Naive thymus-derived CD4-positive, alpha-beta T cell (primary cell): ENCODE measurements around the gene BRMS1. TPM values are rescaled to one million over a fixed set of nuclear protein-coding genes. Genes with fewer than 3 reads are reported as not detected.

Source experiments
- ATAC-seq: fragments of 150-1000 bp; cut with Tn5 transposase; 2 replicates; pipeline ENCODE4 v1.10.0; 2021; ENCODE audit warnings: mild to moderate bottlenecking, moderate library complexity
- CTCF ChIA-PET: fragments of 350-600 bp; sonication (Branson Sonifier 250); formaldehyde crosslinking; loops from one replicate; lab custom pipeline; 2021; ENCODE audit warnings: antibody characterized with exemption; lab: Charles Lee
- POLR2A ChIA-PET: fragments of 350-600 bp; sonication (Branson Sonifier 250); formaldehyde crosslinking; loops from one replicate; lab custom pipeline; 2021; ENCODE audit warnings: antibody characterized with exemption, inconsistent platforms; lab: Charles Lee
- DNase-seq, 9 donors: peaks; one replicate each; pipeline versions ENCODE4 v3.0.0 to v3.0.0-alpha.2; 2020 to 2022; ENCODE audit warnings: mixed read lengths in 1 of 9
- H3K27ac ChIP-seq: one replicate; pipeline ENCODE4 v1.7.0; 2013; ENCODE audit warnings: mild to moderate bottlenecking, low read depth, low read length, moderate library complexity
- H3K27me3 ChIP-seq, 2 donors: one replicate each; pipeline ENCODE4 v1.7.0; 2013; ENCODE audit warnings: low read length in 2 of 2, mild to moderate bottlenecking in 2 of 2, moderate library complexity in 2 of 2; ENCODE audit not compliant: control insufficient read depth in 2 of 2, insufficient read depth in 2 of 2
- H3K36me3 ChIP-seq, 3 experiments: 1 replicate in 2 of 3; 2 replicates in 1 of 3; pipeline ENCODE4 v1.7.0; 2013; ENCODE audit warnings: low read length in 3 of 3, mild to moderate bottlenecking in 3 of 3, moderate library complexity in 1 of 3; ENCODE audit not compliant: insufficient read depth in 3 of 3, control insufficient read depth in 2 of 3
- H3K4me1 ChIP-seq, 2 donors: one replicate each; pipeline ENCODE4 v1.7.0; 2013; ENCODE audit warnings: low read length in 2 of 2, mild to moderate bottlenecking in 2 of 2, moderate library complexity in 1 of 2; ENCODE audit not compliant: control insufficient read depth in 2 of 2, insufficient read depth in 2 of 2
- H3K4me3 ChIP-seq: 2 replicates; pipeline ENCODE4 v1.7.0; 2013; ENCODE audit warnings: mild to moderate bottlenecking, low read length
- H3K9me3 ChIP-seq, 3 experiments: 1 replicate in 2 of 3; 2 replicates in 1 of 3; pipeline ENCODE4 v1.7.0; 2013; ENCODE audit warnings: low read length in 3 of 3; ENCODE audit not compliant: control insufficient read depth in 2 of 3
- H3K27ac Mint-ChIP-seq, 9 donors: one replicate each; pipeline ENCODE4 v1.8.0; 2020 to 2022; ENCODE audit warnings: mixed read lengths in 9 of 9, mild to moderate bottlenecking in 8 of 9, moderate library complexity in 5 of 9, inconsistent platforms in 2 of 9
- H3K27me3 Mint-ChIP-seq, 5 donors: one replicate each; pipeline ENCODE4 v1.8.0; 2021 to 2022; ENCODE audit warnings: mixed read lengths in 5 of 5, mild to moderate bottlenecking in 1 of 5
- H3K36me3 Mint-ChIP-seq, 5 donors: one replicate each; pipeline ENCODE4 v1.8.0; 2020 to 2022; ENCODE audit warnings: mixed read lengths in 5 of 5, mild to moderate bottlenecking in 3 of 5, inconsistent platforms in 1 of 5
- H3K4me1 Mint-ChIP-seq, 7 donors: one replicate each; pipeline ENCODE4 v1.8.0; 2020 to 2022; ENCODE audit warnings: mixed read lengths in 7 of 7, mild to moderate bottlenecking in 3 of 7, inconsistent platforms in 1 of 7
- H3K4me3 Mint-ChIP-seq, 10 donors: one replicate each; pipeline ENCODE4 v1.8.0; 2020 to 2022; ENCODE audit warnings: mild to moderate bottlenecking in 10 of 10, mixed read lengths in 10 of 10, moderate library complexity in 6 of 10, inconsistent platforms in 2 of 10
- H3K9me3 Mint-ChIP-seq, 11 donors: one replicate each; pipeline ENCODE4 v1.8.0; 2020 to 2022; ENCODE audit warnings: mixed read lengths in 11 of 11, mild to moderate bottlenecking in 4 of 11, inconsistent platforms in 1 of 11, moderate library complexity in 1 of 11
- intact Hi-C, 2 donors: fragments of 100-400 bp; cut with micrococcal nuclease; formaldehyde crosslinking; loops; one replicate each; pipeline ENCODE4 v1.15.1; 2023
- polyA plus RNA-seq, 2 donors: library from polyadenylated mRNA; unstranded; fragments of 300-500 nt; fragmentation: Illumina TruSeq; gene quantifications; one replicate each; pipeline ENCODE4 v1.2.3, GENCODE V29; 2021
- total RNA-seq, 6 experiments: library from RNA in 5 of 6; stranded (reverse) in 5 of 6; gene quantifications; 1 replicate in 5 of 6; 2 replicates in 1 of 6; pipeline ENCODE4 v1.2.3 and lab custom pipeline; 2021 to 2026

The BRMS1 gene
- total and polyA plus RNA-seq, 7 experiments from 2014 or later = 35.9 to 73.5 (median 49.4) TPM

- Histone ChIP-seq H3K4me3 (peak overlapping the region; percentile 84), H3K36me3 (peaks cover 0 to 17% (median 4%) of the 10 kb centered on the region in 3 experiments), H3K27ac (peak overlapping the region; percentile 92), H3K9me3 (no peaks in the 10 kb centered on the region), H3K27me3 (no peaks in the 10 kb centered on the region), H3K4me1 (peaks cover 30 to 36% of the 10 kb centered on the region in 2 donors)
- ATAC-seq = no peak
- peaks cover 0 to 4% (median 0%) of the 10 kb centered on the region in 5 donors for H3K27me3 Mint-ChIP-seq
- H3K36me3 Mint-ChIP-seq = peaks cover 3 to 14% (median 11%) of the 10 kb centered on the region in 5 donors
- intact Hi-C loops = loop anchor here in 1 of 2 donors (5.0 kb wide), 2 partner anchors 41 to 79 kb away; partner anchors contain the start of gene RAB1B
- POLR2A ChIA-PET = interaction anchor here (0.5 to 7.8 kb wide), 13 partner anchors 11 to 1569 kb away, joined by 3 to 68 read pairs (median 4); partner anchors contain the start of genes CD248, RIN1, SLC29A2 and YIF1A
- CTCF ChIA-PET = interaction anchor here (3.2 to 5.7 kb wide), 2 partner anchors 35 to 40 kb away, joined by 14 to 40 read pairs; no protein-coding TSS in a partner anchor
- H3K27ac Mint-ChIP-seq = peak overlapping the region; percentile 91 to 98 (median 96)
- H3K4me1 Mint-ChIP-seq = peaks cover 25 to 63% (median 55%) of the 10 kb centered on the region in 7 donors
- peaks cover 0 to 10% (median 0%) of the 10 kb centered on the region in 11 donors for H3K9me3 Mint-ChIP-seq
- peak overlapping the region; percentile 94 to 98 (median 96) for H3K4me3 Mint-ChIP-seq
- DNase-seq = peak in 1 of 9 donors; percentile 37
These were observed 1.8 kb upstream of the BRMS1 start for GRCh38 chr11:66346476-66347424.

GRCh38 chr11:66345316-66345649 is 379 bp upstream of the BRMS1 start:
- ATAC-seq = peak; percentile 24
- H3K27ac Mint-ChIP-seq = peak overlapping the region; percentile 91 to 98 (median 96)
- ChIA-PET POLR2A (interaction anchor here (0.6 to 7.8 kb wide), 17 partner anchors 9 to 332 kb away, joined by 3 to 68 read pairs (median 4); partner anchors contain the start of genes CD248, RBM4B, RIN1 and SLC29A2), CTCF (interaction anchor here (0.8 to 5.7 kb wide), 6 partner anchors 27 to 93 kb away, joined by 3 to 40 read pairs (median 8); partner anchors contain the start of genes CD248 and MRPL11)
- Histone ChIP-seq H3K27ac (peak overlapping the region; percentile 92), H3K36me3 (peaks cover 5 to 31% (median 10%) of the 10 kb centered on the region in 3 experiments), H3K4me3 (peak overlapping the region; percentile 73), H3K9me3 (no peaks in the 10 kb centered on the region), H3K27me3 (no peaks in the 10 kb centered on the region), H3K4me1 (peaks cover 30 to 36% of the 10 kb centered on the region in 2 donors)
- H3K36me3 Mint-ChIP-seq = peaks cover 10 to 17% (median 14%) of the 10 kb centered on the region in 5 donors
- peaks cover 0 to 10% (median 0%) of the 10 kb centered on the region in 11 donors for H3K9me3 Mint-ChIP-seq
- peak overlapping the region; percentile 94 to 98 (median 96) for H3K4me3 Mint-ChIP-seq
- intact Hi-C loops = loop anchor here (1.0 to 5.0 kb wide), 11 partner anchors 17 to 1223 kb away; partner anchors contain the start of genes RAB1B (in 2 of the 2), CD248 (in 1 of the 2), FAU (in 1 of the 2) and MRPL49 (in 1 of the 2)
- peaks cover 0 to 4% (median 0%) of the 10 kb centered on the region in 5 donors for H3K27me3 Mint-ChIP-seq
- peaks cover 25 to 62% (median 52%) of the 10 kb centered on the region in 7 donors for H3K4me1 Mint-ChIP-seq
- no peak for DNase-seq

GRCh38 chr11:66343176-66343575 is 1.7 kb downstream of the BRMS1 start:
- Mint-ChIP-seq H3K36me3 (peaks cover 14 to 20% (median 16%) of the 10 kb centered on the region in 5 donors), H3K27ac (peak overlapping the region in 8 of 9 donors; percentile 18 to 97 (median 78)), H3K4me1 (peaks cover 25 to 59% (median 44%) of the 10 kb centered on the region in 7 donors), H3K9me3 (peaks cover 0 to 10% (median 0%) of the 10 kb centered on the region in 11 donors), H3K27me3 (peaks cover 0 to 4% (median 0%) of the 10 kb centered on the region in 5 donors), H3K4me3 (peak overlapping the region; percentile 94 to 98 (median 96))
- no peak overlapping the region for H3K27ac ChIP-seq
- CTCF ChIA-PET = interaction anchor here (2.0 to 5.7 kb wide), 3 partner anchors 18 to 46 kb away, joined by 4 to 40 read pairs (median 11); no protein-coding TSS in a partner anchor
- no peaks in the 10 kb centered on the region for H3K9me3 ChIP-seq
- peaks cover 5 to 52% (median 10%) of the 10 kb centered on the region in 3 experiments for H3K36me3 ChIP-seq
- H3K4me3 ChIP-seq = no peak overlapping the region
- peaks cover 27 to 33% of the 10 kb centered on the region in 2 donors for H3K4me1 ChIP-seq
- ATAC-seq = no peak
- H3K27me3 ChIP-seq = no peaks in the 10 kb centered on the region
- POLR2A ChIA-PET = interaction anchor here (6.3 to 7.8 kb wide), 2 partner anchors 27 to 31 kb away, joined by 58 to 68 read pairs; partner anchors contain the start of gene SLC29A2
- intact Hi-C loops = no loop called here
- DNase-seq = no peak

- Mint-ChIP-seq H3K9me3 (peaks cover 0 to 4% (median 0%) of the 10 kb centered on the region in 11 donors), H3K36me3 (peaks cover 13 to 20% (median 14%) of the 10 kb centered on the region in 5 donors), H3K4me1 (peaks cover 25 to 57% (median 42%) of the 10 kb centered on the region in 7 donors), H3K4me3 (peak overlapping the region in 2 of 10 donors; percentile 21 to 59), H3K27me3 (no peaks in the 10 kb centered on the region), H3K27ac (peak overlapping the region in 2 of 9 donors; percentile 56 to 60)
- POLR2A ChIA-PET = interaction anchor here (0.8 kb wide), 1 partner anchor 10 kb away, joined by 3 read pairs; no protein-coding TSS in a partner anchor
- CTCF ChIA-PET = interaction anchor here (1.4 to 5.7 kb wide), 2 partner anchors 29 to 47 kb away, joined by 4 to 40 read pairs; no protein-coding TSS in a partner anchor
- Histone ChIP-seq H3K9me3 (no peaks in the 10 kb centered on the region), H3K4me3 (no peak overlapping the region), H3K27me3 (no peaks in the 10 kb centered on the region), H3K4me1 (peaks cover 25 to 30% of the 10 kb centered on the region in 2 donors), H3K27ac (no peak overlapping the region), H3K36me3 (peaks cover 5 to 65% (median 10%) of the 10 kb centered on the region in 3 experiments)
- DNase-seq (no peak), ATAC-seq (no peak)
- intact Hi-C loops = no loop called here
These were observed 3.3 kb downstream of the BRMS1 start for GRCh38 chr11:66341502-66342126.

GRCh38 chr11:66340596-66341501 is 4.1 kb downstream of the BRMS1 start:
- H3K36me3 Mint-ChIP-seq = peaks cover 13 to 20% (median 14%) of the 10 kb centered on the region in 5 donors
- peaks cover 5 to 65% (median 10%) of the 10 kb centered on the region in 3 experiments for H3K36me3 ChIP-seq

More at GRCh38 chr11:66340596-66341501, 4.1 kb downstream of the BRMS1 start:
- Histone ChIP-seq H3K4me3 (no peak overlapping the region), H3K27ac (no peak overlapping the region), H3K4me1 (peaks cover 27 to 28% of the 10 kb centered on the region in 2 donors), H3K9me3 (no peaks in the 10 kb centered on the region), H3K27me3 (no peaks in the 10 kb centered on the region)
- ChIA-PET POLR2A (interaction anchor here (0.6 kb wide), 1 partner anchor 17 kb away, joined by 3 read pairs; no protein-coding TSS in a partner anchor), CTCF (interaction anchor here (0.6 to 5.7 kb wide), 3 partner anchors 12 to 347 kb away, joined by 3 to 40 read pairs (median 5); no protein-coding TSS in a partner anchor)
- peaks cover 25 to 56% (median 43%) of the 10 kb centered on the region in 7 donors for H3K4me1 Mint-ChIP-seq
- no peak overlapping the region for H3K27ac Mint-ChIP-seq
- intact Hi-C loops = no loop called here
- no peak overlapping the region for H3K4me3 Mint-ChIP-seq
- DNase-seq (no peak), ATAC-seq (no peak)
- peaks cover 0 to 4% (median 0%) of the 10 kb centered on the region in 11 donors for H3K9me3 Mint-ChIP-seq
- H3K27me3 Mint-ChIP-seq = peaks cover 0 to 2% (median 0%) of the 10 kb centered on the region in 5 donors
